ENCODE data around the gene DCBLD1. TPM values are rescaled to one million over a fixed set of nuclear protein-coding genes. Genes with fewer than 3 reads are reported as not detected.

DCBLD1 gene
- total and polyA plus RNA-seq, 2 of the 13 experiments (the other 11 are each of a cell fraction or from before 2014, with no cell fraction given) = 23.2 to 41.5 TPM

- Histone ChIP-seq H3K27me3 (ENCODE audit: control insufficient read depth in 1 of 2, insufficient read depth in 2 of 2, low read length in 2 of 2) (no peaks in the 10 kb centered on the region), H3K36me3 (replicated peaks in 1 of 2; ENCODE audit: control insufficient read depth in 1 of 2, insufficient read depth in 2 of 2, low read length in 2 of 2) (no peaks in the 10 kb centered on the region), H3K27ac (ENCODE audit: extremely low read length, insufficient read depth, low read length) (peak overlapping the region; percentile 32), H3K4me1 (ENCODE audit: insufficient read depth, low read length) (peaks cover 21% of the 10 kb centered on the region), H3K79me2 (ENCODE audit: insufficient read depth, low read length) (no peaks in the 10 kb centered on the region), H3K4me2 (ENCODE audit: low read depth, low read length) (peak overlapping the region; percentile 28), H3K9ac (ENCODE audit: insufficient read depth, low read depth, low read length) (no peak overlapping the region), H2AFZ (ENCODE audit: low read length) (no peak overlapping the region), H3K9me3 (ENCODE audit: low read length) (peaks cover 14% of the 10 kb centered on the region; the same call in 1 of the 2 replicates), H3K4me3 (replicated peaks in 1 of 3; ENCODE audit: insufficient read depth in 1 of 3, low read depth in 2 of 3, low read length in 3 of 3) (no peak overlapping the region), H4K20me1 (ENCODE audit: insufficient read depth, low read length) (no peaks in the 10 kb centered on the region)
- CTCF ChIA-PET (ENCODE audit: low intra/inter-chr PET ratio, low total read pairs) = no interaction called here
- intact Hi-C loops (cut with micrococcal nuclease; ENCODE audit: unreplicated experiment) (loop anchor here (5.0 to 10.0 kb wide), 2 partner anchors 35 to 393 kb away; no protein-coding TSS in a partner anchor), in situ Hi-C loops (cut with HindIII; ENCODE audit: extremely low pct_ligation_motif_present, low pct_unique_long_range_greater_than_20kb) (no loop called here)
- no TSS peak for BruUV-seq (replicated peaks)
- FAIRE-seq (peak; percentile 87), DNase-seq (ENCODE audit: low spot score) (peak; percentile 97), ATAC-seq (peak; percentile 99)
- WGBS (ENCODE audit: low lambda C conversion rate) = 3% methylated on average over 2 of the region's 2 CpGs
- POLR2A ChIA-PET = no interaction called here
- TF ChIP-seq FOSL2 (CRISPR knock-in tag; IDR thresholded peaks at IDR 0.05) (peak; percentile 63), MED1 (CRISPR knock-in tag; IDR thresholded peaks at IDR 0.05) (peak; percentile 41), ZNF570 (CRISPR knock-in tag; IDR thresholded peaks at IDR 0.05; ENCODE audit: borderline replicate concordance) (no peak), SUZ12 (IDR thresholded peaks at IDR 0.05; ENCODE audit: low read depth, low read length) (no peak), MAFG (CRISPR knock-in tag; IDR thresholded peaks at IDR 0.05) (no peak), PAF1 (CRISPR knock-in tag; IDR thresholded peaks at IDR 0.05) (no peak), U2AF2 (IDR thresholded peaks at IDR 0.05; ENCODE audit: low read depth, low read length) (no peak), ZNF564 (CRISPR knock-in tag; IDR thresholded peaks at IDR 0.05) (peak; percentile 81; the same call in 1 of the 2 replicates), GLMP (CRISPR knock-in tag; IDR thresholded peaks at IDR 0.05; ENCODE audit: borderline replicate concordance) (no peak), CENPX (CRISPR knock-in tag; IDR thresholded peaks at IDR 0.05) (no peak), FOXK1 (CRISPR knock-in tag; IDR thresholded peaks at IDR 0.05; ENCODE audit: borderline replicate concordance, low read depth) (peak; percentile 53; the same call in 1 of the 2 replicates), ZFP36L1 (CRISPR knock-in tag; IDR thresholded peaks at IDR 0.05) (no peak), ZBTB39 (CRISPR knock-in tag; IDR thresholded peaks at IDR 0.05) (peak; percentile 60; the same call in 1 of the 2 replicates), MZF1 (CRISPR knock-in tag; IDR thresholded peaks at IDR 0.05; ENCODE audit: borderline replicate concordance) (no peak), EEA1 (CRISPR knock-in tag; IDR thresholded peaks at IDR 0.05; ENCODE audit: borderline replicate concordance) (no peak), TAF1 (CRISPR knock-in tag; IDR thresholded peaks at IDR 0.05) (no peak), MBD4 (IDR thresholded peaks at IDR 0.05; ENCODE audit: borderline replicate concordance, low read length) (peak; percentile 88; the same call in 1 of the 2 replicates), TRAFD1 (CRISPR knock-in tag; IDR thresholded peaks at IDR 0.05; ENCODE audit: borderline replicate concordance) (no peak), CBX1 (IDR thresholded peaks at IDR 0.05; ENCODE audit: low read depth) (no peak), HNRNPL (IDR thresholded peaks at IDR 0.05; ENCODE audit: low read depth, low read length) (no peak), ZFP90 (CRISPR knock-in tag; IDR thresholded peaks at IDR 0.05; ENCODE audit: borderline replicate concordance) (no peak), ZBTB42 (CRISPR knock-in tag; IDR thresholded peaks at IDR 0.05) (no peak), GLI4 (CRISPR knock-in tag; IDR thresholded peaks at IDR 0.05; ENCODE audit: borderline replicate concordance) (no peak)
Measured at GRCh38 chr6:117441824-117442264, 40.6 kb upstream of the DCBLD1 start.
